Prostate gland (tissue), 2 donors: Measurements from ENCODE around the gene PDE9A.

Source experiments
- CTCF ChIP-seq, 4 experiments: fragments of 200-600 bp in 2 of 4; fragments of 450-650 bp in 2 of 4; sonication (generic) in 2 of 4; IDR thresholded peaks; 1 replicate in 3 of 4; 2 replicates in 1 of 4; pipeline ENCODE4 v1.5.1; 2016 to 2019; ENCODE audit warnings: antibody characterized with exemption in 4 of 4, mild to moderate bottlenecking in 2 of 4, moderate library complexity in 2 of 4
- POLR2A ChIP-seq: fragments of 450-650 bp; IDR thresholded peaks from one replicate; pipeline ENCODE4 v1.6.1; 2016; ENCODE audit warnings: antibody characterized with exemption, mild to moderate bottlenecking
- POLR2AphosphoS5 ChIP-seq: sonication (generic); formaldehyde crosslinking; IDR thresholded peaks from one replicate; pipeline ENCODE4 v1.6.1; 2017; ENCODE audit warnings: antibody characterized with exemption

GRCh38 chr21:42695697-42696380 is 42.4 kb downstream of the PDE9A start:
- TF ChIP-seq CTCF (IDR thresholded peaks at IDR 0.05) (no peak), POLR2A (no peak), POLR2AphosphoS5 (no peak)
